Bronchial epithelial cell (primary cell): ENCODE data around the gene WDPCP. TPM values are rescaled to one million over a fixed set of nuclear protein-coding genes. Genes with fewer than 3 reads are reported as not detected.

Experiments
- DNase-seq: peaks from one replicate; pipeline ENCODE4 v3.0.0-alpha.2; 2010; ENCODE audit warnings: low read depth
- FAIRE-seq: peaks from 2 replicates; lab custom pipeline; 2011; peaks lifted over from hg19 to GRCh38; lab: Jason Lieb, UNC
- H3K27me3 ChIP-seq: 2 replicates; pipeline ENCODE4 v1.5.1; 2011; ENCODE audit warnings: low read length; ENCODE audit not compliant: control insufficient read depth, insufficient read depth
- H3K36me3 ChIP-seq: 2 replicates; pipeline ENCODE4 v1.5.1; 2011; ENCODE audit warnings: low read length; ENCODE audit not compliant: control insufficient read depth, insufficient read depth
- H3K4me3 ChIP-seq: 2 replicates; pipeline ENCODE4 v1.5.1; 2011; ENCODE audit warnings: mild to moderate bottlenecking, low read depth, low read length, control low read depth
- total RNA-seq: library from RNA; depleted of rRNA; stranded (reverse); fragments of >200 nt; gene quantifications from 2 replicates; pipeline ENCODE4 v1.2.1, GENCODE V29; 2014
- TF ChIP-seq, protein P1 (sequence below): IDR thresholded peaks from 2 replicates; pipeline ENCODE4 v1.5.1; 2011; ENCODE audit warnings: mild to moderate bottlenecking, moderate library complexity, low read length, control low read depth, inconsistent platforms; ENCODE audit not compliant: insufficient read depth, severe bottlenecking

The WDPCP gene
- total RNA-seq, 1 donor from 2014 or later: 3.2 TPM

GRCh38 chr2:63520793-63521192 lies 67.5 kb downstream of the WDPCP start:
- FAIRE-seq (no peak), DNase-seq (no peak)
- Histone ChIP-seq H3K4me3 (no peak overlapping the region), H3K27me3 (no peaks in the 10 kb centered on the region), H3K36me3 (no peaks in the 10 kb centered on the region)
- TF ChIP-seq, protein P1, sequence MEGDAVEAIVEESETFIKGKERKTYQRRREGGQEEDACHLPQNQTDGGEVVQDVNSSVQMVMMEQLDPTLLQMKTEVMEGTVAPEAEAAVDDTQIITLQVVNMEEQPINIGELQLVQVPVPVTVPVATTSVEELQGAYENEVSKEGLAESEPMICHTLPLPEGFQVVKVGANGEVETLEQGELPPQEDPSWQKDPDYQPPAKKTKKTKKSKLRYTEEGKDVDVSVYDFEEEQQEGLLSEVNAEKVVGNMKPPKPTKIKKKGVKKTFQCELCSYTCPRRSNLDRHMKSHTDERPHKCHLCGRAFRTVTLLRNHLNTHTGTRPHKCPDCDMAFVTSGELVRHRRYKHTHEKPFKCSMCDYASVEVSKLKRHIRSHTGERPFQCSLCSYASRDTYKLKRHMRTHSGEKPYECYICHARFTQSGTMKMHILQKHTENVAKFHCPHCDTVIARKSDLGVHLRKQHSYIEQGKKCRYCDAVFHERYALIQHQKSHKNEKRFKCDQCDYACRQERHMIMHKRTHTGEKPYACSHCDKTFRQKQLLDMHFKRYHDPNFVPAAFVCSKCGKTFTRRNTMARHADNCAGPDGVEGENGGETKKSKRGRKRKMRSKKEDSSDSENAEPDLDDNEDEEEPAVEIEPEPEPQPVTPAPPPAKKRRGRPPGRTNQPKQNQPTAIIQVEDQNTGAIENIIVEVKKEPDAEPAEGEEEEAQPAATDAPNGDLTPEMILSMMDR: no peak

DNA sequence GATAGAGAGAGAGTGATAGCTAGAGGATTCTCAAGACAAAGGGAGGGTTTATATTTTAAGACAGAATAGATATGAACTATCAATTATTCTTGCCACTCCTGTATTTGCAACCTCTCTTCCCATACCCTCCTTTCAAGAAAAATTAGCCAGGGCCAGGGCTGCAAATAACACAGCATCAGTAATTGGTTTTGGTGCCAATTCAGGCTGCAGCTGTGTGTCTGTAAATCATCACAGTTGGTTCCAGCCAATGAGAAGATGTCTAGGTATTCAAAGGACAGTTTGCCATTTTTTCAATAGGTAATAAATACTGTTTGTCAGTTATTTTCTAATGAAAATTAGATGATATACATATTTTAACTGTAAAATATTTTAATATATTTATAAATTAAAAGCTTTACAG lies 73.5 kb downstream of the WDPCP start:
- TF ChIP-seq, protein P1: no peak
- FAIRE-seq (no peak), DNase-seq (no peak)
- Histone ChIP-seq H3K36me3 (no peaks in the 10 kb centered on the region), H3K4me3 (no peak overlapping the region), H3K27me3 (no peaks in the 10 kb centered on the region)

DNA sequence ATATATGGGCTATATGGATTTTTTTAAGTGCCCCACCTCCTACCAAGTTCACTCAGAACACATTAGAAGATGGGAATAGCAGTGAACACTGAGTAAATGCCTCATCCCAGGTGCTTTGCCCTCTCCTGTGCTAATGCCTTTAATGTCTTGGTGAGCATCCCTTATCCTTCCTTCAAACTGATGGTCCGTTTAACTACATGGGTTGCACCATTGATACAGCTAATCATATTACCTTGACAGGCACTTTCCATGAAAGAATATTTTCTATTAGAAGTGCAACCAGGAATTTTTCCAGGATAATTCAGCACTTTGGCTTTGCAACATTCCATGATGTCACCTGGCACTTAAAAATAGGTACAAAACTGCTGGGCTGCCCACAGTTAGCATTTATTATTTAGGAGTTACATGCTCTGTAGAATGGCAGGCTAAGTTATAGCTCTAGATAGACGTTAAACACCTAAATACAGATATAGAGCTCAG lies 74.0 kb downstream of the WDPCP start:
- DNase-seq: no peak
- Histone ChIP-seq H3K27me3 (no peaks in the 10 kb centered on the region), H3K36me3 (no peaks in the 10 kb centered on the region), H3K4me3 (no peak overlapping the region)
- TF ChIP-seq, protein P1: no peak
- no peak for FAIRE-seq

- FAIRE-seq (no peak), DNase-seq (no peak)
- Histone ChIP-seq H3K4me3 (no peak overlapping the region), H3K36me3 (no peaks in the 10 kb centered on the region), H3K27me3 (no peaks in the 10 kb centered on the region)
- TF ChIP-seq, protein P1: no peak
These were observed 82.0 kb downstream of the WDPCP start for GRCh38 chr2:63506320-63506719.

DNA sequence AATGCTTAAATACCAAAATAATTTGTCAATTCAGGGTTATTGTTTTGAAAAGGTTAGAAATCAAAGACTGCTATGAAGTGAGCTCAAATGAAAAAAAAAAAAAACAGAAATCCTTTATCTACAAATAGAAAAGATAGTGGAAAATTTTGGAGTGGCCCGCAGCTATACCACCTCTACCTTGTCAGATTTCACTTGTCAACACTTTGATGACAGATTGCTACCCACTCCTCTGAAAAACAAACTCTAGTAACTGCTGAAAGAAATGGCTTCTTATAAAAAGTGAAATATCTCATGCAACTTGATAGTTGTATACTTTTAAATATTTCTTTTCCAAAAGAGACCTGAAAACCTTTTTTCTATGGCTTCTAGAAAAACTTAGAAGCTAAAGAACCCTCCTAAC lies 84.5 kb downstream of the WDPCP start:
- FAIRE-seq: no peak
- Histone ChIP-seq H3K27me3 (no peaks in the 10 kb centered on the region), H3K4me3 (no peak overlapping the region), H3K36me3 (no peaks in the 10 kb centered on the region)
- DNase-seq: no peak
- TF ChIP-seq, protein P1: no peak

DNA sequence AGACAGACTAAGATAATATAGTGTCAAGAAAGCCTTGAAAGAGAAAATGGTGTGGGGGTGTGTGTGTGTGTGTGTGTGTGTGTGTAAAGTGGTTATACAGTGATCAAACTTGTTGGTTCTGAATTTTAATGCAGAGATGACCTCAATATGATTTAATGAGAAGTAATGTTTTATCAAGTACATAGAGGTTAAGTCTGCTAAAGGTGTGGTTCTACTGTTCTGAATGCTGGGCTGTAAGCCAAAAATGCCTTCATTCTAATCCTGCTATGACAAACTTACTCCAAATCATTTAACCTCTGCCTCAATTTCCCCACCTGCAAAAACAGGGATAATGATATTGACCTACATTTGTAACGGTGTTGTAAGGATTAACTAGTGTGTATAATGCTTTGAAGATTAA lies 87.9 kb downstream of the WDPCP start:
- H3K27me3 ChIP-seq: no peaks in the 10 kb centered on the region
- FAIRE-seq (no peak), DNase-seq (peak; percentile 51)
- TF ChIP-seq, protein P1: no peak
- no peaks in the 10 kb centered on the region for H3K36me3 ChIP-seq
- no peak overlapping the region for H3K4me3 ChIP-seq
